Measurements from ENCODE around the gene ODF2L.

The ODF2L gene

DNA sequence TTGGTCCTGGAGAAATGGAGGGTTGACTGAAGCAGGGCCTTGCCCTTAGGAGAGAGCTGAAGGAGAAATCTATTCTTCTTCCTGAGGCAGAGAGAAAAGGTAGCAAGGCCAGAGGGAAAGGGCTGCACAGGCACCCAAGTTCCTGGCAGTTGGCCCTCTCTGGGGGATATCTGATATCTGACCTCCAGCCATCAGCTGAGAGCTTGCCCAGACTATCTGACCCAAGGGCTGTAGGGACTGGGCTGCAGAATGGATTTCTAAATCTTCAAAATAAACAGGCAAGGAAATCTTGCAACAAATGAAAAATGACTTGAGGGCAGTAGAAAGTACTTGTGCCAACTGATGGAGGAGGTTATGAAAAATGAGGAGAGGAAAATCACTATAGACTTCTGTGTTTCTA, 27.4 kb upstream of the ODF2L start:
- Histone ChIP-seq H2AK5ac (ENCODE audit: low read length, severe bottlenecking) (no peak overlapping the region), H3K4ac (ENCODE audit: low read depth in 1 of 2, low read length in 2 of 2) (no peak overlapping the region), H2BK120ac (ENCODE audit: low read depth, low read length) (no peak overlapping the region), H2BK15ac (ENCODE audit: low read depth, poor library complexity, severe bottlenecking) (no peak overlapping the region), H3K23ac (ENCODE audit: low read length in 2 of 2) (no peak overlapping the region), H2BK12ac (ENCODE audit: low read length in 2 of 2) (no peak overlapping the region), H3K36me3 (ENCODE audit: control insufficient read depth in 1 of 2, insufficient read depth in 2 of 2, low read depth in 1 of 2, low read length in 2 of 2) (peaks cover 0 to 2% of the 10 kb centered on the region in 2 experiments), H2AFZ (ENCODE audit: low read depth, low read length) (no peak overlapping the region), H4K91ac (ENCODE audit: low read length) (no peak overlapping the region), H2BK5ac (ENCODE audit: low read depth, low read length, poor library complexity, severe bottlenecking) (no peak overlapping the region), H3K27ac (ENCODE audit: low read length, poor library complexity, severe bottlenecking) (no peak overlapping the region), H3K9me3 (ENCODE audit: control insufficient read depth, low read length) (no peaks in the 10 kb centered on the region), H3K79me1 (replicated peaks; ENCODE audit: low read length, poor library complexity, severe bottlenecking) (no peaks in the 10 kb centered on the region), H3K27me3 (ENCODE audit: control insufficient read depth in 1 of 2, insufficient read depth in 1 of 2, low read length in 2 of 2) (no peaks in the 10 kb centered on the region), H3K18ac (ENCODE audit: low read depth in 1 of 2, low read length in 2 of 2) (peak overlapping the region in 1 of 2 experiments; percentile 49), H3K4me1 (ENCODE audit: control insufficient read depth, insufficient read depth, low read depth, low read length) (no peaks in the 10 kb centered on the region), H3K14ac (ENCODE audit: low read length in 2 of 2) (no peak overlapping the region), H4K8ac (ENCODE audit: low read length) (no peak overlapping the region), H3K9ac (ENCODE audit: low read length) (peak overlapping the region; percentile 61), H3K4me3 (ENCODE audit: insufficient read depth in 1 of 2, low read depth in 1 of 2, low read length in 2 of 2) (peak overlapping the region in 1 of 2 experiments; percentile 67), H3K4me2 (ENCODE audit: low read length, poor library complexity, severe bottlenecking) (no peak overlapping the region)
- DNase-seq: no peak

- no peak overlapping the region for H4K91ac ChIP-seq (ENCODE audit: low read length)
- no peak for DNase-seq
- H3K9ac ChIP-seq (ENCODE audit: low read length): peak overlapping the region; percentile 44
- H3K4me3 ChIP-seq (ENCODE audit: insufficient read depth in 1 of 2, low read depth in 1 of 2, low read length in 2 of 2): no peak overlapping the region
- H3K4ac ChIP-seq (ENCODE audit: low read depth in 1 of 2, low read length in 2 of 2): peak overlapping the region in 1 of 2 experiments; percentile 19
- no peak overlapping the region for H2BK120ac ChIP-seq (ENCODE audit: low read depth, low read length)
- H3K23ac ChIP-seq (ENCODE audit: low read length in 2 of 2): no peak overlapping the region
- H3K27me3 ChIP-seq (ENCODE audit: control insufficient read depth in 1 of 2, insufficient read depth in 1 of 2, low read length in 2 of 2): peaks cover 0 to 5% of the 10 kb centered on the region in 2 experiments
- H2AFZ ChIP-seq (ENCODE audit: low read depth, low read length): no peak overlapping the region
- no peak overlapping the region for H4K8ac ChIP-seq (ENCODE audit: low read length)
- no peaks in the 10 kb centered on the region for H3K9me3 ChIP-seq (ENCODE audit: control insufficient read depth, low read length)
- H3K36me3 ChIP-seq (ENCODE audit: control insufficient read depth in 1 of 2, insufficient read depth in 2 of 2, low read depth in 1 of 2, low read length in 2 of 2): no peaks in the 10 kb centered on the region
- no peak overlapping the region for H3K18ac ChIP-seq (ENCODE audit: low read depth in 1 of 2, low read length in 2 of 2)
- H3K4me2 ChIP-seq (ENCODE audit: low read length, poor library complexity, severe bottlenecking): no peak overlapping the region
- no peaks in the 10 kb centered on the region for H3K79me1 ChIP-seq (replicated peaks; ENCODE audit: low read length, poor library complexity, severe bottlenecking)
- H3K14ac ChIP-seq (ENCODE audit: low read length in 2 of 2): peak overlapping the region in 1 of 2 experiments; percentile 66
- peaks cover 1% of the 10 kb centered on the region for H3K4me1 ChIP-seq (ENCODE audit: control insufficient read depth, insufficient read depth, low read depth, low read length)
- H2BK5ac ChIP-seq (ENCODE audit: low read depth, low read length, poor library complexity, severe bottlenecking): no peak overlapping the region
- no peak overlapping the region for H2AK5ac ChIP-seq (ENCODE audit: low read length, severe bottlenecking)
- no peak overlapping the region for H2BK15ac ChIP-seq (ENCODE audit: low read depth, poor library complexity, severe bottlenecking)
- no peak overlapping the region for H3K27ac ChIP-seq (ENCODE audit: low read length, poor library complexity, severe bottlenecking)
- no peak overlapping the region for H2BK12ac ChIP-seq (ENCODE audit: low read length in 2 of 2)
- WGBS: 92% methylated on average over 5 of the region's 7 CpGs
These were observed 25.6 kb upstream of the ODF2L start for GRCh38 chr1:86421601-86422280.

DNA sequence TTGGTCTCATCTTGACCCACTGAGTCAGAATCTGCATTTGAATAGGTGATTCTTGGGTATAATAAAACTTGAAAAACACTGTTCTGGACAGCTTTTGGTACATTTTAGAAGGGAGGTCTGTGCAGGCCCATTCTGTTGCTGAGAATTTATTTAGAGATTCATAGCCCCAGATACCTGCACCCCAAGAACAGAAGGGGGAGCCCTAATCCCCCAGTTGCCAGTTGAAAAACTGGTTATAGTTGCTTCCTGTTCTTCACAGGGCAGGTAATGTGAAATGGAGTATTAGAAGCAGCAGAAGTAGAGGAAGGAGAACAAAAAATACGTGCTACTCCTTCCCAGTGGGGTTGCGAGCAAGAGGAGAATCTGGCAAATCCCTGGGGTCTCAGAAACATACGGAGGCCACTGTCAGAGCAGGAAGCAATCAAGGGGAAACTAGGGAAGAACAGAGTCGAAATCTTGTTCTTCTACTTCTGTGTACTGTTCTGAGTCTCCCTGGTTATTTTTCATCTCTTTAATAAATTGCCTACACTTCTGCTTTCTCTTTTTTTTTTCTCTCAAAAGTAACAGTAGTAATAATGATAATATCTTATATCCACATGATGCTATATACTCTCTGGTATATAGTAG, 23.3 kb upstream of the ODF2L start:
- Histone ChIP-seq H2AK5ac (ENCODE audit: low read length, severe bottlenecking) (no peak overlapping the region), H3K79me1 (replicated peaks; ENCODE audit: low read length, poor library complexity, severe bottlenecking) (no peaks in the 10 kb centered on the region), H3K36me3 (ENCODE audit: control insufficient read depth in 1 of 2, insufficient read depth in 2 of 2, low read depth in 1 of 2, low read length in 2 of 2) (no peaks in the 10 kb centered on the region), H2AFZ (ENCODE audit: low read depth, low read length) (no peak overlapping the region), H2BK5ac (ENCODE audit: low read depth, low read length, poor library complexity, severe bottlenecking) (no peak overlapping the region), H2BK12ac (ENCODE audit: low read length in 2 of 2) (no peak overlapping the region), H3K14ac (ENCODE audit: low read length in 2 of 2) (no peak overlapping the region), H3K4me3 (ENCODE audit: insufficient read depth in 1 of 2, low read depth in 1 of 2, low read length in 2 of 2) (no peak overlapping the region), H3K9ac (ENCODE audit: low read length) (peak overlapping the region; percentile 42), H2BK15ac (ENCODE audit: low read depth, poor library complexity, severe bottlenecking) (no peak overlapping the region), H3K9me3 (ENCODE audit: control insufficient read depth, low read length) (no peaks in the 10 kb centered on the region), H2BK120ac (ENCODE audit: low read depth, low read length) (no peak overlapping the region), H3K27me3 (ENCODE audit: control insufficient read depth in 1 of 2, insufficient read depth in 1 of 2, low read length in 2 of 2) (peaks cover 0 to 5% of the 10 kb centered on the region in 2 experiments), H3K27ac (ENCODE audit: low read length, poor library complexity, severe bottlenecking) (no peak overlapping the region), H3K4ac (ENCODE audit: low read depth in 1 of 2, low read length in 2 of 2) (no peak overlapping the region), H4K91ac (ENCODE audit: low read length) (no peak overlapping the region), H3K4me1 (ENCODE audit: control insufficient read depth, insufficient read depth, low read depth, low read length) (peaks cover 1% of the 10 kb centered on the region), H3K18ac (ENCODE audit: low read depth in 1 of 2, low read length in 2 of 2) (no peak overlapping the region), H4K8ac (ENCODE audit: low read length) (no peak overlapping the region), H3K4me2 (ENCODE audit: low read length, poor library complexity, severe bottlenecking) (no peak overlapping the region), H3K23ac (ENCODE audit: low read length in 2 of 2) (no peak overlapping the region)
- DNase-seq: peak; percentile 19
- 51% methylated on average over 3 of the region's 4 CpGs for WGBS

GRCh38 chr1:86416343-86416742, 20.2 kb upstream of the ODF2L start:
- Histone ChIP-seq H3K9me3 (ENCODE audit: control insufficient read depth, low read length) (no peaks in the 10 kb centered on the region), H3K36me3 (ENCODE audit: control insufficient read depth in 1 of 2, insufficient read depth in 2 of 2, low read depth in 1 of 2, low read length in 2 of 2) (no peaks in the 10 kb centered on the region), H3K4me1 (ENCODE audit: control insufficient read depth, insufficient read depth, low read depth, low read length) (peaks cover 1% of the 10 kb centered on the region), H4K91ac (ENCODE audit: low read length) (no peak overlapping the region), H3K14ac (ENCODE audit: low read length in 2 of 2) (peak overlapping the region in 1 of 2 experiments; percentile 74), H3K18ac (ENCODE audit: low read depth in 1 of 2, low read length in 2 of 2) (no peak overlapping the region), H2BK5ac (ENCODE audit: low read depth, low read length, poor library complexity, severe bottlenecking) (no peak overlapping the region), H3K4me2 (ENCODE audit: low read length, poor library complexity, severe bottlenecking) (no peak overlapping the region), H2BK15ac (ENCODE audit: low read depth, poor library complexity, severe bottlenecking) (no peak overlapping the region), H4K8ac (ENCODE audit: low read length) (no peak overlapping the region), H2BK12ac (ENCODE audit: low read length in 2 of 2) (no peak overlapping the region), H3K4ac (ENCODE audit: low read depth in 1 of 2, low read length in 2 of 2) (no peak overlapping the region), H3K79me1 (replicated peaks; ENCODE audit: low read length, poor library complexity, severe bottlenecking) (no peaks in the 10 kb centered on the region), H2BK120ac (ENCODE audit: low read depth, low read length) (no peak overlapping the region), H3K27ac (ENCODE audit: low read length, poor library complexity, severe bottlenecking) (no peak overlapping the region), H3K23ac (ENCODE audit: low read length in 2 of 2) (no peak overlapping the region), H3K27me3 (ENCODE audit: control insufficient read depth in 1 of 2, insufficient read depth in 1 of 2, low read length in 2 of 2) (peaks cover 0 to 5% of the 10 kb centered on the region in 2 experiments), H3K9ac (ENCODE audit: low read length) (no peak overlapping the region), H2AK5ac (ENCODE audit: low read length, severe bottlenecking) (no peak overlapping the region), H2AFZ (ENCODE audit: low read depth, low read length) (no peak overlapping the region), H3K4me3 (ENCODE audit: insufficient read depth in 1 of 2, low read depth in 1 of 2, low read length in 2 of 2) (no peak overlapping the region)
- DNase-seq: no peak
- WGBS: 83% methylated on average over 5 of the region's 6 CpGs

Data from mesenchymal stem cell (in vitro differentiated cells and primary cell).